ENCODE measurements around the gene PLCD3.

DNA sequence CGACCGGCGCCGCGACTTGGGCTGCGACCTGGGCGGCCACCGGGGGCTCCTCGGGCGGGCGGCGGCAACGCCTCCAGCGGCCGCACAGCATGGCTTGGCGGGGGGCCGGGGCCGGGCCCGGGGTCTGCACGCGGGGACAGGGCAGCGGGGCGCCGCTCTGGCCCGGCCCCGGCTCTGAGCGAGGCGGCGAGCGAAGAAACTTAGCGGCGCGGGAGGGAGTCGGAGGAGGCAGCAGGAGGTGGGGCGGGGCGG is at the start of gene PLCD3:
- TF ChIP-seq, protein P1, sequence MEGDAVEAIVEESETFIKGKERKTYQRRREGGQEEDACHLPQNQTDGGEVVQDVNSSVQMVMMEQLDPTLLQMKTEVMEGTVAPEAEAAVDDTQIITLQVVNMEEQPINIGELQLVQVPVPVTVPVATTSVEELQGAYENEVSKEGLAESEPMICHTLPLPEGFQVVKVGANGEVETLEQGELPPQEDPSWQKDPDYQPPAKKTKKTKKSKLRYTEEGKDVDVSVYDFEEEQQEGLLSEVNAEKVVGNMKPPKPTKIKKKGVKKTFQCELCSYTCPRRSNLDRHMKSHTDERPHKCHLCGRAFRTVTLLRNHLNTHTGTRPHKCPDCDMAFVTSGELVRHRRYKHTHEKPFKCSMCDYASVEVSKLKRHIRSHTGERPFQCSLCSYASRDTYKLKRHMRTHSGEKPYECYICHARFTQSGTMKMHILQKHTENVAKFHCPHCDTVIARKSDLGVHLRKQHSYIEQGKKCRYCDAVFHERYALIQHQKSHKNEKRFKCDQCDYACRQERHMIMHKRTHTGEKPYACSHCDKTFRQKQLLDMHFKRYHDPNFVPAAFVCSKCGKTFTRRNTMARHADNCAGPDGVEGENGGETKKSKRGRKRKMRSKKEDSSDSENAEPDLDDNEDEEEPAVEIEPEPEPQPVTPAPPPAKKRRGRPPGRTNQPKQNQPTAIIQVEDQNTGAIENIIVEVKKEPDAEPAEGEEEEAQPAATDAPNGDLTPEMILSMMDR (IDR thresholded peaks at IDR 0.05): no peak
- no peak for TF ChIP-seq POLR2A (IDR thresholded peaks at IDR 0.05)
